WTC11 (cell line): ENCODE measurements around the gene SSTR5. TPM values are rescaled to one million over a fixed set of nuclear protein-coding genes. Genes with fewer than 3 reads are reported as not detected.

Experiments
- ATAC-seq: fragments of 200-7000 bp; cut with Tn5 transposase; 2 replicates; pipeline ENCODE4 v1.10.0; 2021; ENCODE audit warnings: mild to moderate bottlenecking, moderate library complexity
- CTCF ChIA-PET: fragments of 300-600 bp; sonication (Branson Sonifier 250); formaldehyde crosslinking; loops from one replicate; lab custom pipeline; 2021; ENCODE audit warnings: antibody characterized with exemption; lab: Charles Lee
- POLR2A ChIA-PET: fragments of 350-600 bp; sonication (Branson Sonifier 250); formaldehyde crosslinking; loops from one replicate; lab custom pipeline; 2021; ENCODE audit warnings: antibody characterized with exemption; lab: Charles Lee
- DNase-seq: peaks from one replicate; pipeline ENCODE4 v3.0.0; 2021; ENCODE audit warnings: low spot score
- H3K27ac Mint-ChIP-seq: 2 replicates; pipeline ENCODE4 v1.8.0; 2021; ENCODE audit warnings: mixed read lengths
- H3K27me3 Mint-ChIP-seq: 2 replicates; pipeline ENCODE4 v1.8.0; 2021; ENCODE audit warnings: low read depth, mild to moderate bottlenecking, moderate library complexity, mixed read lengths
- H3K36me3 Mint-ChIP-seq: 2 replicates; pipeline ENCODE4 v1.8.0; 2021; ENCODE audit warnings: mixed read lengths
- H3K4me1 Mint-ChIP-seq: 2 replicates; pipeline ENCODE4 v1.8.0; 2022; ENCODE audit warnings: mixed read lengths
- H3K4me3 Mint-ChIP-seq: 2 replicates; pipeline ENCODE4 v1.8.0; 2021; ENCODE audit warnings: mild to moderate bottlenecking, moderate library complexity, mixed read lengths
- H3K9me3 Mint-ChIP-seq: 2 replicates; pipeline ENCODE4 v1.8.0; 2021; ENCODE audit warnings: mixed read lengths
- FOXK1 ChIP-seq: sonication (generic); formaldehyde crosslinking; IDR thresholded peaks from 2 replicates; pipeline ENCODE4 v1.8.0; 2022; ENCODE audit warnings: mild to moderate bottlenecking, moderate library complexity, missing genetic modification reagents
- GRHL2 ChIP-seq: fragments of 250-450 bp; sonication (Bioruptor Pico); IDR thresholded peaks from 2 replicates; pipeline ENCODE4 v1.8.0; 2022; ENCODE audit warnings: mild to moderate bottlenecking, moderate library complexity; ENCODE audit not compliant: insufficient replicate concordance, severe bottlenecking
- JUN ChIP-seq: sonication (generic); formaldehyde crosslinking; IDR thresholded peaks from 2 replicates; pipeline ENCODE4 v1.8.0; 2023; ENCODE audit warnings: mild to moderate bottlenecking, missing genetic modification reagents
- NFYB ChIP-seq: sonication (generic); formaldehyde crosslinking; conservative IDR thresholded peaks from 2 replicates; pipeline ENCODE4 v1.8.0; 2022; ENCODE audit warnings: low read depth, missing genetic modification reagents
- NR3C1 ChIP-seq: sonication (generic); formaldehyde crosslinking; conservative IDR thresholded peaks from 2 replicates; pipeline ENCODE4 v1.8.1; 2023; ENCODE audit warnings: low read depth, mild to moderate bottlenecking, missing genetic modification reagents
- RELA ChIP-seq: sonication (generic); formaldehyde crosslinking; IDR thresholded peaks from 2 replicates; pipeline ENCODE4 v1.8.1; 2022; ENCODE audit warnings: missing genetic modification reagents, mild to moderate bottlenecking, borderline replicate concordance
- SOX15 ChIP-seq: fragments of 250-450 bp; sonication (Bioruptor Pico); IDR thresholded peaks from 2 replicates; pipeline ENCODE4 v1.9.0; 2021; ENCODE audit warnings: mild to moderate bottlenecking
- TEAD4 ChIP-seq: sonication (generic); formaldehyde crosslinking; IDR thresholded peaks from 2 replicates; pipeline ENCODE4 v1.8.0; 2022; ENCODE audit warnings: mild to moderate bottlenecking, missing genetic modification reagents
- ZBTB21 ChIP-seq: sonication (generic); formaldehyde crosslinking; IDR thresholded peaks from 2 replicates; pipeline ENCODE4 v1.8.1; 2023; ENCODE audit warnings: mild to moderate bottlenecking, missing genetic modification reagents, borderline replicate concordance
- total RNA-seq: library from RNA; stranded (reverse); gene quantifications from 3 replicates; pipeline ENCODE4 v1.2.3, GENCODE V29; 2021
- TF ChIP-seq, protein P1 (sequence below): sonication (generic); formaldehyde crosslinking; IDR thresholded peaks from 2 replicates; pipeline ENCODE4 v1.8.1; 2023; ENCODE audit warnings: mild to moderate bottlenecking, missing genetic modification reagents
- TF ChIP-seq, protein P2 (sequence below): fragments of 250-450 bp; sonication (Bioruptor Pico); IDR thresholded peaks from 2 replicates; pipeline ENCODE4 v1.8.0; 2021; ENCODE audit warnings: mild to moderate bottlenecking
- TF ChIP-seq, protein P3 (sequence below): sonication (generic); formaldehyde crosslinking; IDR thresholded peaks from 2 replicates; pipeline ENCODE4 v1.8.1; 2022; ENCODE audit warnings: low read depth, missing genetic modification reagents, borderline replicate concordance
- TF ChIP-seq, protein P4 (sequence below): fragments of 250-450 bp; sonication (Bioruptor Pico); IDR thresholded peaks from 2 replicates; pipeline ENCODE4 v1.9.0; 2021; ENCODE audit warnings: mild to moderate bottlenecking
- TF ChIP-seq, protein P5 (sequence below): fragments of 250-450 bp; sonication (Bioruptor Pico); conservative IDR thresholded peaks from 2 replicates; pipeline ENCODE4 v1.9.0; 2021; ENCODE audit warnings: mild to moderate bottlenecking
- TF ChIP-seq, protein P6 (sequence below): sonication (generic); formaldehyde crosslinking; IDR thresholded peaks from 2 replicates; pipeline ENCODE4 v1.8.1; 2022; ENCODE audit warnings: mild to moderate bottlenecking, moderate library complexity, missing genetic modification reagents
- TF ChIP-seq, protein P7 (sequence below): sonication (generic); formaldehyde crosslinking; IDR thresholded peaks from 2 replicates; pipeline ENCODE4 v1.8.1; 2023; ENCODE audit warnings: mild to moderate bottlenecking, moderate library complexity, missing genetic modification reagents

SSTR5 gene
- total RNA-seq, 1 experiment from 2014 or later, result 0.61 TPM

DNA sequence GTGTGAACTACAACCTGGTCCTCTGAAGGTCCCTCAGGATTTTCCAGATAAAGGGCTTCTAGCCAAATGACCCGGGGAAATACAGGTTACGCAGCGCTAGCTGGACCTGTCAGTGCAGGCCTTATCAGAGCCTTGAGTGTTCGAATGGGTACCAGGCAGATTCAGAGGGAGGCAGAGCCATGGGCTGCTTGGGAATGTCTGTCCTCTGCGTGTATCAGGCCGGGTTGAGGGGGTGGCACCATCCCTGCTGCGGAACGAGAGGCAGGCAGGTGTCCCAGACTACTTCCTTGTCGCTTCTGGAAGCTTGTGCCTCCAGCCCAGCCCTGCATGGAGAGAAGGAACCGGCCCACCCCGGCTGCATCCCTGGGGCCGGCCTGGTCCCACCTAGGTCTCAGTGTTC lies 33.6 kb upstream of the SSTR5 start:
- ChIA-PET CTCF (no interaction called here), POLR2A (no interaction called here)
- Mint-ChIP-seq H3K27me3 (no peaks in the 10 kb centered on the region), H3K27ac (no peak overlapping the region), H3K9me3 (peaks cover 9% of the 10 kb centered on the region), H3K4me1 (no peaks in the 10 kb centered on the region), H3K36me3 (no peaks in the 10 kb centered on the region), H3K4me3 (no peak overlapping the region)
- DNase-seq (no peak), ATAC-seq (no peak)
- TF ChIP-seq RELA (CRISPR knock-in tag), result no peak
- TF ChIP-seq, protein P1, sequence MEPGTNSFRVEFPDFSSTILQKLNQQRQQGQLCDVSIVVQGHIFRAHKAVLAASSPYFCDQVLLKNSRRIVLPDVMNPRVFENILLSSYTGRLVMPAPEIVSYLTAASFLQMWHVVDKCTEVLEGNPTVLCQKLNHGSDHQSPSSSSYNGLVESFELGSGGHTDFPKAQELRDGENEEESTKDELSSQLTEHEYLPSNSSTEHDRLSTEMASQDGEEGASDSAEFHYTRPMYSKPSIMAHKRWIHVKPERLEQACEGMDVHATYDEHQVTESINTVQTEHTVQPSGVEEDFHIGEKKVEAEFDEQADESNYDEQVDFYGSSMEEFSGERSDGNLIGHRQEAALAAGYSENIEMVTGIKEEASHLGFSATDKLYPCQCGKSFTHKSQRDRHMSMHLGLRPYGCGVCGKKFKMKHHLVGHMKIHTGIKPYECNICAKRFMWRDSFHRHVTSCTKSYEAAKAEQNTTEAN (CRISPR knock-in tag), result no peak
- TF ChIP-seq GRHL2 (CRISPR knock-in tag), result no peak
- TF ChIP-seq, protein P2, sequence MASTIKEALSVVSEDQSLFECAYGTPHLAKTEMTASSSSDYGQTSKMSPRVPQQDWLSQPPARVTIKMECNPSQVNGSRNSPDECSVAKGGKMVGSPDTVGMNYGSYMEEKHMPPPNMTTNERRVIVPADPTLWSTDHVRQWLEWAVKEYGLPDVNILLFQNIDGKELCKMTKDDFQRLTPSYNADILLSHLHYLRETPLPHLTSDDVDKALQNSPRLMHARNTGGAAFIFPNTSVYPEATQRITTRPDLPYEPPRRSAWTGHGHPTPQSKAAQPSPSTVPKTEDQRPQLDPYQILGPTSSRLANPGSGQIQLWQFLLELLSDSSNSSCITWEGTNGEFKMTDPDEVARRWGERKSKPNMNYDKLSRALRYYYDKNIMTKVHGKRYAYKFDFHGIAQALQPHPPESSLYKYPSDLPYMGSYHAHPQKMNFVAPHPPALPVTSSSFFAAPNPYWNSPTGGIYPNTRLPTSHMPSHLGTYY, result no peak
- TF ChIP-seq, protein P3, sequence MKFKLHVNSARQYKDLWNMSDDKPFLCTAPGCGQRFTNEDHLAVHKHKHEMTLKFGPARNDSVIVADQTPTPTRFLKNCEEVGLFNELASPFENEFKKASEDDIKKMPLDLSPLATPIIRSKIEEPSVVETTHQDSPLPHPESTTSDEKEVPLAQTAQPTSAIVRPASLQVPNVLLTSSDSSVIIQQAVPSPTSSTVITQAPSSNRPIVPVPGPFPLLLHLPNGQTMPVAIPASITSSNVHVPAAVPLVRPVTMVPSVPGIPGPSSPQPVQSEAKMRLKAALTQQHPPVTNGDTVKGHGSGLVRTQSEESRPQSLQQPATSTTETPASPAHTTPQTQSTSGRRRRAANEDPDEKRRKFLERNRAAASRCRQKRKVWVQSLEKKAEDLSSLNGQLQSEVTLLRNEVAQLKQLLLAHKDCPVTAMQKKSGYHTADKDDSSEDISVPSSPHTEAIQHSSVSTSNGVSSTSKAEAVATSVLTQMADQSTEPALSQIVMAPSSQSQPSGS (CRISPR knock-in tag), result no peak
- TF ChIP-seq ZBTB21 (CRISPR knock-in tag), result no peak
- TF ChIP-seq NFYB (CRISPR knock-in tag), result no peak
- TF ChIP-seq, protein P4, sequence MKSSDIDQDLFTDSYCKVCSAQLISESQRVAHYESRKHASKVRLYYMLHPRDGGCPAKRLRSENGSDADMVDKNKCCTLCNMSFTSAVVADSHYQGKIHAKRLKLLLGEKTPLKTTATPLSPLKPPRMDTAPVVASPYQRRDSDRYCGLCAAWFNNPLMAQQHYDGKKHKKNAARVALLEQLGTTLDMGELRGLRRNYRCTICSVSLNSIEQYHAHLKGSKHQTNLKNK (CRISPR knock-in tag), result no peak

DNA sequence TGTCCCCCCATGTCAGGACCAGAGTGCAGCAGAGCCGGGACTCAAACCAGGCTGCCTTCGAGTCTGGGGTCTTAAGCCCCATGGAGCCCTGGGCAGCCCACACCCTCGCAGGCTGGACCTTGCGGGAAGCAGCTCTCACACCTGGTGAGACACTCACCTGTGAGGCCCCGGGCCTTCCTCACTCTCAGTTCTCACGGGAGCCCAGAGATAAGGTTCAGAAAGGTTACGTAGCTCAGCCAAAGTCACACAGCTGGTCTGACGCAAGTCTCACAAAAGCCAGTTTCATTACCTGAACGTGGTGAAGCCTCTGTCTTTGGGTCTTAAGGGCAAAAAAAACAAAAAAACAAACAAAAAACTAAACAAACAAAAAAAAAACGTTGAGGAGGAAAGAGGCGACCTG lies 32.8 kb upstream of the SSTR5 start:
- DNase-seq (no peak), ATAC-seq (no peak)
- TF ChIP-seq, protein P5, sequence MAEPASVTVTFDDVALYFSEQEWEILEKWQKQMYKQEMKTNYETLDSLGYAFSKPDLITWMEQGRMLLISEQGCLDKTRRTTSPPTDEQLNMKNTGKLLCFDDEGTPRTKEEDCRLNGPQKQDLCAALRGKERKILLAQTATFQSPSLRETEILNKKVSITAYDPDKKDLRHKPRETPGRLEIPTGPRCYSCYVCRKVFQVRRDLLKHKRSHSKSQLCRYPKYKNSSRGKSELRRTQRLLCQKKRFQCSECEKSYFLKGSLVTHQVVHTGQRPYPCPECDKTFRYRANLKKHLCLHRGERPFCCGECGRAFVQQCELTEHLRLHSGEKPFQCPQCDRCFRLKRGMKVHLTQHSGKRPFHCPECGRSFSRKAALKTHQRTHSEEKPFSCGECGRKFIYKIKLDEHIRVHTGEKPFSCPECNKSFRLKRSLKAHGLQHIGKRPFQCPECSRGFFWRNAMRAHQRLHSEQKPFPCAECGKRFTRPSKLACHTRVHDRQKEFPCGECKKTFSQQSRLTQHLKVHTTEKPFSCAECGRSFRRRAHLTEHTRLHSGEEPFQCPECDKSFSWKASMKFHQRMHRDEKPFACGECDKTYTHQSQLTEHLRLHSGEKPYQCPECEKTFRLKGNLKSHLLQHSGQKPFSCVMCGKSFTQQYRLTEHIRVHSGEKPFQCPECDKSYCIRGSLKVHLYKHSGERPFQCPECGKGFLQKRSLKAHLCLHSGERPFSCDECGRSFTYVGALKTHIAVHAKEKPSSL (CRISPR knock-in tag), result no peak
- TF ChIP-seq, protein P6, sequence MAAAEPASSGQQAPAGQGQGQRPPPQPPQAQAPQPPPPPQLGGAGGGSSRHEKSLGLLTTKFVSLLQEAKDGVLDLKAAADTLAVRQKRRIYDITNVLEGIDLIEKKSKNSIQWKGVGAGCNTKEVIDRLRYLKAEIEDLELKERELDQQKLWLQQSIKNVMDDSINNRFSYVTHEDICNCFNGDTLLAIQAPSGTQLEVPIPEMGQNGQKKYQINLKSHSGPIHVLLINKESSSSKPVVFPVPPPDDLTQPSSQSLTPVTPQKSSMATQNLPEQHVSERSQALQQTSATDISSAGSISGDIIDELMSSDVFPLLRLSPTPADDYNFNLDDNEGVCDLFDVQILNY, result no peak
- TF ChIP-seq TEAD4 (CRISPR knock-in tag) (no peak), JUN (CRISPR knock-in tag) (no peak), NR3C1 (no peak), SOX15 (no peak), FOXK1 (CRISPR knock-in tag) (no peak)
- TF ChIP-seq, protein P7, sequence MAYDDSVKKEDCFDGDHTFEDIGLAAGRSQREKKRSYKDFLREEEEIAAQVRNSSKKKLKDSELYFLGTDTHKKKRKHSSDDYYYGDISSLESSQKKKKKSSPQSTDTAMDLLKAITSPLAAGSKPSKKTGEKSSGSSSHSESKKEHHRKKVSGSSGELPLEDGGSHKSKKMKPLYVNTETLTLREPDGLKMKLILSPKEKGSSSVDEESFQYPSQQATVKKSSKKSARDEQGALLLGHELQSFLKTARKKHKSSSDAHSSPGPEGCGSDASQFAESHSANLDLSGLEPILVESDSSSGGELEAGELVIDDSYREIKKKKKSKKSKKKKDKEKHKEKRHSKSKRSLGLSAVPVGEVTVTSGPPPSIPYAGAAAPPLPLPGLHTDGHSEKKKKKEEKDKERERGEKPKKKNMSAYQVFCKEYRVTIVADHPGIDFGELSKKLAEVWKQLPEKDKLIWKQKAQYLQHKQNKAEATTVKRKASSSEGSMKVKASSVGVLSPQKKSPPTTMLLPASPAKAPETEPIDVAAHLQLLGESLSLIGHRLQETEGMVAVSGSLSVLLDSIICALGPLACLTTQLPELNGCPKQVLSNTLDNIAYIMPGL (CRISPR knock-in tag), result no peak
- Mint-ChIP-seq H3K4me1 (no peaks in the 10 kb centered on the region), H3K4me3 (no peak overlapping the region), H3K27ac (0 out of 2 replicates have a peak overlapping the region, but pooled peaks have one; percentile 68), H3K27me3 (no peaks in the 10 kb centered on the region), H3K36me3 (no peaks in the 10 kb centered on the region), H3K9me3 (peaks cover 9% of the 10 kb centered on the region)
- CTCF ChIA-PET, result interaction anchor here (1.4 kb wide), 1 partner anchor 17 kb away, joined by 6 read pairs; no protein-coding TSS in a partner anchor
- POLR2A ChIA-PET, result no interaction called here
